Activated CD8-positive, alpha-beta T cell treated with anti-CD3 and anti-CD28 coated beads for 36 hours (primary cell): ENCODE results near the gene TMEM242. TPM values are rescaled to one million over a fixed set of nuclear protein-coding genes. Genes with fewer than 3 reads are reported as not detected.

Source experiments
- ATAC-seq: fragments of 200-7000 bp; cut with Tn5 transposase; one replicate; pipeline ENCODE4 v1.10.0; 2021; ENCODE audit warnings: mild to moderate bottlenecking, moderate library complexity
- CTCF ChIA-PET: fragments of 350-600 bp; sonication (Branson Sonifier 250); formaldehyde crosslinking; loops from one replicate; lab custom pipeline; 2021; ENCODE audit warnings: antibody characterized with exemption; lab: Charles Lee
- POLR2A ChIA-PET: fragments of 350-600 bp; sonication (Branson Sonifier 250); formaldehyde crosslinking; loops from one replicate; lab custom pipeline; 2021; ENCODE audit warnings: antibody characterized with exemption; lab: Charles Lee
- DNase-seq: peaks from one replicate; pipeline ENCODE4 v3.0.0-alpha.2; 2020
- H3K27ac Mint-ChIP-seq: one replicate; pipeline ENCODE4 v1.8.0; 2021; ENCODE audit warnings: mild to moderate bottlenecking, mixed read lengths
- H3K27me3 Mint-ChIP-seq: one replicate; pipeline ENCODE4 v1.8.0; 2021; ENCODE audit warnings: mixed read lengths
- H3K36me3 Mint-ChIP-seq: one replicate; pipeline ENCODE4 v1.8.0; 2021; ENCODE audit warnings: low read depth, mixed read lengths
- H3K4me1 Mint-ChIP-seq: one replicate; pipeline ENCODE4 v1.8.0; 2021; ENCODE audit warnings: low read depth, mixed read lengths
- H3K4me3 Mint-ChIP-seq: one replicate; pipeline ENCODE4 v1.8.0; 2021; ENCODE audit warnings: mild to moderate bottlenecking, moderate library complexity, mixed read lengths
- H3K9me3 Mint-ChIP-seq: one replicate; pipeline ENCODE4 v1.8.0; 2021; ENCODE audit warnings: mixed read lengths
- intact Hi-C: fragments of 100-400 bp; cut with micrococcal nuclease; formaldehyde crosslinking; loops from one replicate; pipeline ENCODE4 v1.10.0; 2022
- total RNA-seq, 2 experiments: library from RNA; stranded (reverse); gene quantifications; one replicate each; pipeline ENCODE4 v1.2.3, GENCODE V29; 2021
- TF ChIP-seq, protein P1 (sequence below): fragments of 200-600 bp; IDR thresholded peaks from one replicate; pipeline ENCODE4 v1.8.0; 2022; ENCODE audit warnings: antibody characterized with exemption, mild to moderate bottlenecking

The TMEM242 gene
- total RNA-seq, 2 experiments from 2014 or later: 7.8 to 8.0 TPM

DNA sequence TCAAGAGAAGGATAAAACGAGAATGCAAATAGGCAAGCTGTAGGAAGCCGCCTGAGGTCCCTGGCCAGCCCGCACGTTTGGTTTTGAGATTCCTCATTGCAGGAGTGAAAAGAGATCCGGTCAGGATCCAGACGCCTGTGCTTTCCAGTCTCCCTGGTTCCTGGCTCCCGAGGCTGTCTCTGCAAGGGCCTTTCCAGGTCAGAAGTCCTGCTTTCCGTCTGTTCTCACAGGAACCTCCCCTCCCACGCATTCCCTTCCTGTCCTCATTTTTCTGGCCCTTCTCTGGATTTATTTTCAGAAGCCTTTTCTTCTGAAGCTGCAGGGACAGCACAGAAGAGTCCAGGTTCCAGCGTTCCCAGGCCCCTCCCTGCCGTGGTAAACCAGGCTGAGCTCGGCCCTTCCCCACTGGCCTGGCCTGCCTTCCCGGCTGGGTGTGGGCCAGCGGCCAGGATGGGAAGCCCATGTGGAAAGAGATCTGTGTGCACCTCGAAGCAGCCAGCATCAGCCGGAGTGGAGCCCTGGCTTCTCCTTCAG is 54.0 kb downstream of the TMEM242 start:
- peaks cover 7% of the 10 kb centered on the region for H3K4me1 Mint-ChIP-seq
- H3K36me3 Mint-ChIP-seq: no peaks in the 10 kb centered on the region
- H3K27me3 Mint-ChIP-seq: no peaks in the 10 kb centered on the region
- ATAC-seq (no peak), DNase-seq (no peak)
- ChIA-PET POLR2A (no interaction called here), CTCF (no interaction called here)
- H3K4me3 Mint-ChIP-seq: no peak overlapping the region
- H3K27ac Mint-ChIP-seq: no peak overlapping the region
- peaks cover 7% of the 10 kb centered on the region for H3K9me3 Mint-ChIP-seq
- intact Hi-C loops: no loop called here
- TF ChIP-seq, protein P1, sequence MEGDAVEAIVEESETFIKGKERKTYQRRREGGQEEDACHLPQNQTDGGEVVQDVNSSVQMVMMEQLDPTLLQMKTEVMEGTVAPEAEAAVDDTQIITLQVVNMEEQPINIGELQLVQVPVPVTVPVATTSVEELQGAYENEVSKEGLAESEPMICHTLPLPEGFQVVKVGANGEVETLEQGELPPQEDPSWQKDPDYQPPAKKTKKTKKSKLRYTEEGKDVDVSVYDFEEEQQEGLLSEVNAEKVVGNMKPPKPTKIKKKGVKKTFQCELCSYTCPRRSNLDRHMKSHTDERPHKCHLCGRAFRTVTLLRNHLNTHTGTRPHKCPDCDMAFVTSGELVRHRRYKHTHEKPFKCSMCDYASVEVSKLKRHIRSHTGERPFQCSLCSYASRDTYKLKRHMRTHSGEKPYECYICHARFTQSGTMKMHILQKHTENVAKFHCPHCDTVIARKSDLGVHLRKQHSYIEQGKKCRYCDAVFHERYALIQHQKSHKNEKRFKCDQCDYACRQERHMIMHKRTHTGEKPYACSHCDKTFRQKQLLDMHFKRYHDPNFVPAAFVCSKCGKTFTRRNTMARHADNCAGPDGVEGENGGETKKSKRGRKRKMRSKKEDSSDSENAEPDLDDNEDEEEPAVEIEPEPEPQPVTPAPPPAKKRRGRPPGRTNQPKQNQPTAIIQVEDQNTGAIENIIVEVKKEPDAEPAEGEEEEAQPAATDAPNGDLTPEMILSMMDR: no peak

DNA sequence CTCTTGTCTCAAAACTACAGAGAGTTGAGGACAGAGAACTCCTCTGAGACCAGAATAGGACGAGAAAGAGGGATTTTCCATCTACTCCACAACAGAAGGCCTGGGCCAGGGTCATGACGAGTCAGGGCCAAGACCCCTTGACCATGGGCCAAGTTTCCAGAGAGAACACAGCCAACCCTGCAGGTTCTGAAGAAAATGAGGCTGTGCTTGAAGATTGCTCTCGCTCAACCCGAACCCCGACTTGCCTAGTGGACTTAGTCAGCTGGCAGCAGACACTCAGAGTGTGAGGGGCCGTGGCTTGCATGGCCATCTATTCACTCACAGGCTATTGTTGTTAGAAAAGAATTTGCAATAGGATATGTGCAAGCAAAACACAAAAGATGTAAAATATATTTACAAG is 54.5 kb downstream of the TMEM242 start:
- POLR2A ChIA-PET: no interaction called here
- H3K4me3 Mint-ChIP-seq: no peak overlapping the region
- TF ChIP-seq, protein P1: no peak
- H3K36me3 Mint-ChIP-seq: no peaks in the 10 kb centered on the region
- ATAC-seq (no peak), DNase-seq (no peak)
- intact Hi-C loops: no loop called here
- CTCF ChIA-PET: no interaction called here
- H3K4me1 Mint-ChIP-seq: peaks cover 6% of the 10 kb centered on the region
- no peak overlapping the region for H3K27ac Mint-ChIP-seq
- no peaks in the 10 kb centered on the region for H3K27me3 Mint-ChIP-seq
- peaks cover 7% of the 10 kb centered on the region for H3K9me3 Mint-ChIP-seq

DNA sequence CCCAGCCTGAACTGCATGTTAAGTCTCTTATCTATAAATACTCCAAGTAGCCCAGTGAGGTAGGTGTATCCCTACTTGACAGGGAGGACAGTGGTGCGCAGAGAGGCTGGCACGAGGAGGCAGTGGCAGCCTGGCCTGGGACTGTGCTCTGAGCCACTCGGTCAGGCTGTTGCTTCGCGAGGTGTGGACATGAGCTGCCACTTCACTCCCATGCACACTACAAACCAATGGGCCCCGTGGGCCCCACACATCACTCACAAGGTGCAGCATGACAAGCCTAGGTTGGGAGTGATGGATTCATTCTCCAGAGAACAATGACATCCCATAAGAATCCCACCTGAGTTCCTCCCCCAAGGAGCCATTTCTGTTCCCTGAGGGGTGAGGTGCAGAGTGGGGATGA is 54.9 kb downstream of the TMEM242 start:
- no peak overlapping the region for H3K27ac Mint-ChIP-seq
- ATAC-seq (no peak), DNase-seq (no peak)
- TF ChIP-seq, protein P1: no peak
- peaks cover 7% of the 10 kb centered on the region for H3K9me3 Mint-ChIP-seq
- no peak overlapping the region for H3K4me3 Mint-ChIP-seq
- intact Hi-C loops: no loop called here
- H3K4me1 Mint-ChIP-seq: peaks cover 3% of the 10 kb centered on the region
- ChIA-PET CTCF (no interaction called here), POLR2A (no interaction called here)
- H3K27me3 Mint-ChIP-seq: no peaks in the 10 kb centered on the region
- H3K36me3 Mint-ChIP-seq: no peaks in the 10 kb centered on the region

DNA sequence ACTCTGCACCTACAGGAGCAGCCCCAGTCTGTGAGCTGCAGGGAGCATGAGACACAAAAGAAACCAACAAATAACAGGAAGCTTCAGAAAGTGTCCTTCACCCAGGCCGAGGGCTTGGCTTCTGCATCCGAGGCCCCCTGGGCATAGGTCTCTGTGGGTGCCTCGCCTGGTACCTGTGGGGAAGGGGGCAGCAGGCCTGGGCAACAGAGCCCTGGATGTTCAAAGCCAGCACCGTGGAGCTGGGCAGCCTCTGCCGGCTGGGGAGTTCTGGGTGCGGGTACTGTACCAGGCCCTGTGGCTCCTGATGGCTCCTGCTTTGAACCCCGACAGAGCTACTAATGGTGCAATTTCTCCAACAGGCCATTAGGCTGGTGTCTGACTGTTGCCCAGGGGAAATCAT is 55.7 kb downstream of the TMEM242 start:
- Mint-ChIP-seq H3K4me1 (no peaks in the 10 kb centered on the region), H3K27me3 (no peaks in the 10 kb centered on the region), H3K27ac (no peak overlapping the region), H3K36me3 (no peaks in the 10 kb centered on the region), H3K9me3 (peaks cover 7% of the 10 kb centered on the region), H3K4me3 (no peak overlapping the region)
- POLR2A ChIA-PET: interaction anchor here (1.0 kb wide), 1 partner anchor 12 kb away, joined by 3 read pairs; no protein-coding TSS in a partner anchor
- TF ChIP-seq, protein P1: no peak
- ATAC-seq (no peak), DNase-seq (no peak)
- CTCF ChIA-PET: interaction anchor here (1.2 kb wide), 1 partner anchor 32 kb away, joined by 3 read pairs; no protein-coding TSS in a partner anchor
- intact Hi-C loops: no loop called here

DNA sequence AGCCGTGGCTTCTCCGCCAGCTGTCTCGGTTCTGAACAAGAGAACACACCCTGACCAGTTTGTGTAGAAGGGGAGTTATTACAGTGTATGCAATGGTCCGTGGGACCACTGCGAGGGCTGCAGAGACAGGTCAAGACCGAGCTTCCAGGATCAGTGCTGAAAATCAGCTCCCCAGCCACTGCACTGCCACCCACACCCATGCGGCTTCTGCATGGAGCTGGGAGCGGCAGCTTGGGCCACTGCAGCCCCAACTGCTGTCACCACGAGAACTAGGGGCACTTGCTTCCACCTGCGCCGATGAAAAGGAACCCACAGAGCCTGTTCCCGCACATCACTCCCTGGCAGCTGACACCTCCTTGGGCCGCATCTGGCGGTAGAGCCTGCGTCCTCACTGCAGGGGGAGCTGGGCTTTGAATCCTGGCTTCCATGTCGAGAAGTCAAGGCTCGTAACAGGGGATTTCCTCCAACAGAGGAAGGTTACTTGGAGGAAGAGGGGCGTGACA is 56.2 kb downstream of the TMEM242 start:
- ATAC-seq (no peak), DNase-seq (no peak)
- POLR2A ChIA-PET: interaction anchor here (0.6 to 1.0 kb wide), 2 partner anchors 12 to 19 kb away, joined by 3 read pairs; no protein-coding TSS in a partner anchor
- CTCF ChIA-PET: interaction anchor here (1.2 kb wide), 1 partner anchor 32 kb away, joined by 3 read pairs; no protein-coding TSS in a partner anchor
- H3K4me1 Mint-ChIP-seq: no peaks in the 10 kb centered on the region
- intact Hi-C loops: no loop called here
- no peak overlapping the region for H3K4me3 Mint-ChIP-seq
- no peaks in the 10 kb centered on the region for H3K36me3 Mint-ChIP-seq
- H3K9me3 Mint-ChIP-seq: peaks cover 7% of the 10 kb centered on the region
- TF ChIP-seq, protein P1: no peak
- H3K27ac Mint-ChIP-seq: no peak overlapping the region
- no peaks in the 10 kb centered on the region for H3K27me3 Mint-ChIP-seq
